Erythroblast (primary cell): Measurements from ENCODE around the gene PDE8B.

ENCODE experiments used
- DNase-seq, 2 experiments: peaks; one replicate each; lab custom pipeline; 2025; lab: John Stamatoyannopoulos, UW
- GATA1 ChIP-seq: IDR thresholded peaks from 2 replicates; pipeline ENCODE4 v1.6.1; 2011; ENCODE audit warnings: low read depth, mild to moderate bottlenecking, control low read depth, low read length, moderate library complexity
- POLR2A ChIP-seq: IDR thresholded peaks from 2 replicates; pipeline ENCODE4 v1.6.1; 2011; ENCODE audit warnings: mild to moderate bottlenecking, low read length

PDE8B gene

DNA sequence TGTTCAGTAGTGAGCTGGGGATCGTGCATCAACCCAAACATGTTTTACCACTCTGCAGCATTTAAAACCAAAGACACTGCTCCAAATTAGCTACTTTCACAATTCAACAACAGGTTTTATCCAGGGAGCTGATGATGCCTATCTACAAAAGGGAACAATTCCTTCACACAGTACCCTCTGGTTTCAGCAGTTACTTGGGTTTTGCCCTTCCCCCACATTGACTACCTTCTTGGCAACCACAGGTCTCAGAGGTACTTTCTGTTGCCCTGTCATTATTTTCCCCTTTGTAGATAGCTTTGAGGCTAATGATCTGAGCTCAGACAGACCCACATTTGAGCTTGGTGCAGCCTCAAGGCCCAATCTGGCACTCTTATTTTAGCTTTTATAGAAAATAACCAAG is 185.5 kb downstream of the PDE8B start:
- TF ChIP-seq GATA1 = no peak
- TF ChIP-seq POLR2A = no peak
- no peak for DNase-seq

DNA sequence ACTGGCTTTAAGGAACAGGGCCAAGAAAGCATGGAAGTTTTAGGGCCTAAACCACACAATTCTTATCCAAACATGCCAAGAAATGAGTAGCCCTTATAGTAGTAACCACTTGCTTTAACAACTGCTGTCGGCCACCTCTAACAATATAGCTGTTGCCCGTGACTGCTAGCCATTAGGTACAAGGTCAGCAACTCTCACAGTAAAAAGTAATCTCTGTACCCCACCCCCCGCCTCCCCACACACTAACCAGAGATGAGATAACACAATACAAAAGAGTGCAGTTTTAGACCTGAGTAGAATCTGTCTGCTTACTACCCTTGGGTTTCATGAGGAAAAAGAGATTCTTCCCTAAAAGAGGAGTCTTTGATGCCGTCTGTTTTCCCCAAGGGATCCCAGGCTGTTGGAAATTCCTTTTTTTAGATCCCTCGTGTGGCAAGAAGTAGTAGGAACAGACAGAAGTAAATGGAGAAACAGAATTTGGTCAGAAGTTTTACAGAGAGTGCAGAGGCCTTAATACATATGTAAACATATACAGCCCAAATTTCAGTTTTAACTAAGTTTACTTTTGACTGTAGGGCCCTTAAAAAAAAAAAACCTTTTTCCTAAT is 187.3 kb downstream of the PDE8B start:
- no peak for DNase-seq
- no peak for TF ChIP-seq GATA1
- no peak for TF ChIP-seq POLR2A

DNA sequence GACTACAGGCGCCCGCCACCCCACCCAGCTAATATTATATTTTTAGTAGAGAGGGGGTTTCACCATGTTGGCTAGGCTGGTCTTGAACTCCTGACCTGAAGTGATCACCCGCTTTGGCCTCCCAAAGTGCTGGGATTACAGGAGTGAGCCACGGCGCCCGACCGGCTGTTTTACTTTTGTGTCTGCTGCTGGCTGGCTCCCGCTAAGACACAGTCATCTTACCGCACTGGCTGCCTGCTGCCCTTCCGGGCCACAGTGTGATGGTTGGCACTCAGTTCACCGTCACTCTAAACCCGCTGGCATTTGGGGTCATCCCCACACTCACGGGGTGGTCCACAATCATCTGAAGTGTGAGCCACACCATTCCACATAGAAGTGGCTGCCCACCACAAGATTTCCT is 188.0 kb downstream of the PDE8B start:
- DNase-seq = no peak
- TF ChIP-seq POLR2A (no peak), GATA1 (no peak)

DNA sequence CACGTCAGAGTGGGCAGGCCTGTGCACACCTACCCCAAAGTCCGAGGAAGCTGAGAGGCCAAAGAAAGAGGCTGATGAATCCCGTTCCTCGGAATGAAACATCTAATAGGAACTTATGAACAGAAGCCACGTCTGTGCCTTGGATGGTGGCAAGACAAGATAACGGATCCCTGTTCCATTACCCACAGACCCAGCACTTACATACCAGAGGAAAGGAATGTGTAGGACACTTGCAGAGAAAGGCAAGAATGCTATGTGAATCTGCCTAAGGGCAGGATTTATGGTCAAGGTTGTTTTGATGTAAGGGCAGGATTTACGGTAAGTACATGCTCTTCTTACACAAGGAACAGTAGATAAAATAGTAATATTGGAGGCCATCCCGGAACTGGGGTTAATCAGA is 188.4 kb downstream of the PDE8B start:
- DNase-seq = no peak
- no peak for TF ChIP-seq GATA1
- TF ChIP-seq POLR2A = no peak

DNA sequence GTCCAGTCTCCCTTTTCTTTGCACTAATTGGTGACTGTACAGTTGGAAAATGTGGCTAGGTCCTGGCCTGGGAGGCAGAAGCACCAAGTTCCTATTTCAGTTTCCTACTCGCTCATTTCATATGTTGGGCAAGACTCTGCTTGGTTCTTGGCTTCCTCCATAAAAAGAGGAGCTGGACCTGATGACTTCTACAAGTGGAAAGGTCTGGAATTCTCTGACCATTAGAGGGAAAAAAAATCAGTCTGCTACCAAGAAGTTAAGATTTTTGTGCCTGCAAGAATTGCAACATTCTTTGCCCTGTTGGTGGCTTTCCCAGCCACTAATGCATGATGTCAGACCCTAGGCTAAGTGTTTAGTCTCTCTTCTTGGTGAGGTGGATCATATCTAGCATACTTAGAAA is 190.2 kb downstream of the PDE8B start:
- TF ChIP-seq POLR2A (no peak), GATA1 (no peak)
- DNase-seq = no peak

DNA sequence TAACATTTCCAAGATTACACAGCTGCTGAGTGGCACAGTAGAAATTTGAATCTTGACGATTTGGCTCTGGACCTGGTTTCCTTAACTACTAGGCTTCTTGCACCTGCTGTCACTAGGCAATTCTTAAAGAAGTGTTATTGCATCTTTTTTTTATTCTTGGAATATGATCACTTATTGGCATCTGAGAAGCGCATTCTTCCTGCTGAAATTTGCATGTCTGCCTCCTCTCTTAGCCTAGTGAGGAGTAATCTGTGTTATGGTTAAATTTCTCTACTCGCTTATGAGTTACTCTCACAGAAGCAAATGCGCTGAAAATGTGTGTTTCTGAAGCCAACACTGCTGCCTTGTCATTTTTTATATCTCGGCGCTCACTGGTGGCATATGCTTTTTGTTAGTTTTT is 192.3 kb downstream of the PDE8B start:
- no peak for DNase-seq
- no peak for TF ChIP-seq GATA1
- TF ChIP-seq POLR2A = no peak

DNA sequence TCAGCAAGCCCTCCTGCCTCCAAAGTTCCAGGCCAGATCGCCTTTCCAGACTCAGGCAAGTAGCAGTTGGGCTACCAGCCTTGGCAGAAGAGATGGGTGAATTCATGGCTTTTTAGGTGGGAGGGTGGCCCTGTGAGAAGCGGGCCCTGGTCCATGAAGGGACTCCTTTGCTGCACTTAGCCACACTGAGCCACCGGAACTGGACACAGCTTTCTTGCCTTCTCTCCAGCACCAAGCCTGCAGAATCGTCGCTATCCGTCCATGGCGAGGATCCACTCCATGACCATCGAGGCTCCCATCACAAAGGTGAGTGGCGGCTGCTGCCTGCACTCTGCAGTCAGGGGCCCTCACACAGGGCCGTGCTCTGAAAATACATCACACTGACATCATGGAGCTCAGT is 196.7 kb downstream of the PDE8B start:
- no peak for TF ChIP-seq GATA1
- no peak for TF ChIP-seq POLR2A
- no peak for DNase-seq

DNA sequence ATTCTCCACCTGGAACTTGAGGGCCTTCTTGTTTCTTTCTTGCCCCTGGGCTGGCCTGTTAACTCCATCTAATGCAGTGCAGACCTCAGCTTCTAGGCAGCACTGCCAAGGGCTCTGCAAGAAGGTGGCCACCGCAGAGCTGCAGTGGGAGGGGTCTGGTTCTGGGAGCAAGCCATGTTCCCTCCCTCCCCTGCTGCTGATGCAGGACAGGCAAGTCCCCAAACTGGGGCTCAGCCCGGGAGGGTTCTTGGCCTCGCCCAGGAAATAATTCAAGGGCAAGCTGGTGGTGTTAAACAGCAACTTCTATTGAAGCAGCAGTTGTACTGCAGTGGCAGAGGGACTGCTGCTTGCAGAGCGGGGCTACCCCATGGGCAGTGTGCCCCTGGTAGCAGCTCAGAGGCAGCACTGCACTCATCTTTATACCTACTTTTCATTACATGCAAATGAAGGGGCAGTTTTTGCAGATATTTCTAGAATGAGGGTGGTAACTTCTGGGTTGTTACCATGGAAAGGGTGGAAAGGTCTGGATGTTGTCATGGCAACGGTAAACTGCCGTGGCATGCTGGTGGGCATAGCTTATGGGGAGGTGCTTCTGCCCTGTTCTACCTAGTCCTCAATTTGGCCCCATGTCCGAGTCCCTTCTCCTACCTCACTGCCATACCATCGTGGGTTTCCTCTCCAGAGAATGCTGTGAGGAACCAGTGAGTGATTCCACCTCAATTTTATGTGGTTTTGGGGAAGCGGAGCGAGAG is 199.6 kb downstream of the PDE8B start:
- TF ChIP-seq POLR2A (no peak), GATA1 (no peak)
- DNase-seq = no peak

DNA sequence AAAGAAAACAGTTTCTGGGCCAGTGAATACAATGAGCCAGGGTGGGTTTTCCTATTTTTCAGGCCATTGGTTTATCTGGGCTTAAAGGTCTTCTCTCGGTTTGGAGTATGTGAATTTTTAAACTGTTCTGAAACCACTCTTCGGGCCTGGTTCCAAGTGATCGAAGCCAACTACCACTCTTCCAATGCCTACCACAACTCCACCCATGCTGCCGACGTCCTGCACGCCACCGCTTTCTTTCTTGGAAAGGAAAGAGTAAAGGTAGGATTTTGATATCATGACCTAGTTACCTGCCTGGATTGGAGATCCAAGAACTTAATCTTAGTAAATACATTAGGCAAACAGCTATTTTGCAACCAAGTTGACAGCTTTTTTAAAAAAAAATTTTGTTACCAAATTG is 202.6 kb downstream of the PDE8B start:
- DNase-seq = no peak
- TF ChIP-seq GATA1 (no peak), POLR2A (no peak)

DNA sequence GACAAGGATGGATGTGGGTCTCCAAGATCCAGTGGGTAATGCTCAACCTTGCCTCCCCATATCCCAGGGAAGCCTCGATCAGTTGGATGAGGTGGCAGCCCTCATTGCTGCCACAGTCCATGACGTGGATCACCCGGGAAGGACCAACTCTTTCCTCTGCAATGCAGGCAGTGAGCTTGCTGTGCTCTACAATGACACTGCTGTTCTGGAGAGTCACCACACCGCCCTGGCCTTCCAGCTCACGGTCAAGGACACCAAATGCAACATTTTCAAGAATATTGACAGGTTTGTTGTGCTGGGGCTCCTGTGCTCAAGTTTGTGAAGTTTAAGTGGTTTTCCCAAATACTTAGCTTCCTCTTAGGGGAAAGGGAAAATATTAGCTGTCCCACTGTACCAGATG is 207.7 kb downstream of the PDE8B start:
- TF ChIP-seq GATA1 (no peak), POLR2A (no peak)
- DNase-seq = no peak

DNA sequence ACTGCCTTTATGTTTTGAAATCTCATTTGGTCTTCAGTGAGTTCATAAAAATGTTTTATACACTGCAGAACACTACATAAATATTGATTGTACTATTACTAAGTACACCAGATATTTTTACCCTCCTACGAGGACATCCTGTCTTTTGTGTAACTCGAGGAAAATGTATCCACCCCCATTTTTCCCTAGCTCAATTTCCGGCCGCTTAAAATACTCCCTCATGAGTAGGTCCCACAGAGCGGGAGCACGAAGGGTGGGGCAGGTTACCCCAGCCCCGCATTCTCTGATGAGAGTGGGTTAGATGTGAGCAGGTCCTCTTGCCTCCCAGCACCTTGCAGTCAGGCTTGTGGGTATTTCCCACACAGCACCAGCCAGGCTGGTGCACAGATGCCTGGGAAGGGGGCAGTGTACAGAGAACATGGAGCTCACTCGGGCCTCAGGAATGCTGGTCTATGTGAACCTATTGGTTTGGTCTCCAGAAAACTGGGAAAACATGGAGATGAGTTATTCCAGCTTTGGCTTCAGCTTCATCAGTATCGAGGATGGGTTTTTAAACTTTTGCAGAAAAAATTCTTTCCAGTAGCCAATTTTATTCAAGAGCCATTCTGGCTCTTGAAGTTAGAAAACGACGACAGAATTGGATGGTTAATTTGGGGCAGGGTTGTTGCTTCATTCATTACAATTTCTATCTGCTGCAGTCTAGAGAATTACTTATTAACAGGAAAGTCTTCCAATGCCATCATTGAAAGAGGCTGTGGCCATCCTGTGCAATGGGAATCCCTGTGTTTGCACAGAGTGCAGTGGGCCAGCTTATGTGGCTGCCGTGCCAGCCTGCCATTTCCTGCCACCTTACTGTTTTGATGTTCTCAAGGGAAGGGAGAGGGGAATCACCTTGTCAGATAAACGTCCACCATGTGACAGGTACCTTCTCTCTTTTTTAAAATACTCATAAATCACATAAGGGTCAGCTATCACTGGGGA is 208.4 kb downstream of the PDE8B start:
- no peak for TF ChIP-seq POLR2A
- no peak for TF ChIP-seq GATA1
- no peak for DNase-seq

DNA sequence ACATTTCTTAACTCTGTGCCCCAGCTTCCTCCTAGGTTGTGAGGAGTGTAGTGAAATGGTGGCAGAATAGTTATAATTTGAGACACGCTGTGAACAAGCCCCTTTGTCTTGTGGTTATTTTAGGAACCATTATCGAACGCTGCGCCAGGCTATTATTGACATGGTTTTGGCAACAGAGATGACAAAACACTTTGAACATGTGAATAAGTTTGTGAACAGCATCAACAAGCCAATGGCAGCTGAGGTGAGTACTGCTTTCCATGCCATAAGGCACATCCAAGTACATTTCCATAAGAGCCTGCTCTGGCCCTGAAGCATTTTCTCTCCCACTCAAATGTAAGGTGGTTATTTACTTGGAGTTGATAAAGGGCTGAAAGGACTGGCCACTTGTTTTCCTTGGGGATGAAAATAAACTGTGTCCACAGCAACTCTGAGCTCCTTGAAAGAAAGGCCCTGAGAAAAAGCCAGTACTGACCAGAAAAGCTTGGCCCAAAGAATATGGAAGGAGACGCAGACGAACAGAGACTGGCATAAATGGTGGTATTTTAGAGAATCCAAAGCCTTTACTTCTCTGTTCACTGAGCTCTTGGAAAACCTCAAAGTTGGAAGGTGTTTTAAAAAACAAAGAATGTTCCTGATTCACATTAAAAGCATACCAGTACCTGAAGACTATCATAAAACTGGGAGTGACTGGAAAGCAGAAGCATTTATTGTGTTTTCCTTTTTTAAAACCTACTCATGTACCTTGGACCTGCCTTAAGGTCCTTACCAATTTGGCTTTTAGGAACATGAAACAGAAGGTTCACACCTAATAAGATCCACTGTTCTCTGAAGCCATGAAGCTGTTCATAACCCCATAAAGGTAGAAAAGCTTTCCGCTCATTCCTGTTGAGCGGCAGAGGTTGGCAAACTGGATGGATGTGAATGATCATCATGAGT is 209.4 kb downstream of the PDE8B start:
- DNase-seq = no peak
- TF ChIP-seq POLR2A = no peak
- TF ChIP-seq GATA1 = no peak

DNA sequence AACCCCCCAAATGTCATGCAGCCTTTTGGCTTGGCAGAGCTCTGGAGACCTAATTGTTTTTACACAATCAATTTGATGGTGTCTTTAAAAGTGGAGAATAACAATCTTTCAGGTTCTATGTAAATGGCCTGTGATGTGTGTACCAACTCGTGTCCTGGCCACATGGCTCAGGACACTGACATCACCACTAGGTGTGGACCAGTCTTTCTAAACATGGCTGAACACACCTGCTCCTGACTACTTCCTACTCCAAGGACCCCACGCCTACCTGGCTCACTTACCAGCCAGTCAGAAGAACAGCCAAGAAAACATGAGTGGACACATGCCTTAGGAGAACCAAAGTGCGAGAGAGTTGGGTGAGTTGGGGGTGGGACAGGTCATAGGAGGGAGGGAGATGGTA is 210.5 kb downstream of the PDE8B start:
- TF ChIP-seq GATA1 = no peak
- TF ChIP-seq POLR2A = no peak
- no peak for DNase-seq
